Measurements from ENCODE around the gene COL4A1.
"Not testable (repeated sequence)": the region's sequence is repeated elsewhere in the genome, so short reads cannot be mapped to it uniquely, and the experiment has no call there.

Gene COL4A1

GRCh38 chr13:110128546-110128945 is 178.4 kb downstream of the COL4A1 start:
- no peak for DNase-seq

GRCh38 chr13:110127986-110128511 is 178.9 kb downstream of the COL4A1 start:
- peak; percentile 33 for DNase-seq

- peak; percentile 97 for DNase-seq
Measured at GRCh38 chr13:110126391-110126961, 180.5 kb downstream of the COL4A1 start.

GRCh38 chr13:110125613-110126272 is 181.2 kb downstream of the COL4A1 start:
- DNase-seq: no peak

- DNase-seq: no peak
Measured at GRCh38 chr13:110125157-110125556, 181.8 kb downstream of the COL4A1 start.

GRCh38 chr13:110124201-110124940 is 182.6 kb downstream of the COL4A1 start:
- DNase-seq: no peak

- no peak for DNase-seq
Measured at GRCh38 chr13:110123041-110123809, 183.7 kb downstream of the COL4A1 start.

- no peak for DNase-seq
Measured at GRCh38 chr13:110121422-110122083, 185.4 kb downstream of the COL4A1 start.

- DNase-seq: no peak
Measured at GRCh38 chr13:110119935-110120905, 186.7 kb downstream of the COL4A1 start.

GRCh38 chr13:110118106-110118505 is 188.9 kb downstream of the COL4A1 start:
- DNase-seq: no peak

- no peak for DNase-seq
Measured at GRCh38 chr13:110116072-110116487, 190.9 kb downstream of the COL4A1 start.

- no peak for DNase-seq
Measured at GRCh38 chr13:110115591-110115990, 191.4 kb downstream of the COL4A1 start.

GRCh38 chr13:110114316-110114715 is 192.6 kb downstream of the COL4A1 start:
- DNase-seq: no peak

- peak; percentile 66 for DNase-seq
Measured at GRCh38 chr13:110113284-110113764, 193.6 kb downstream of the COL4A1 start.

GRCh38 chr13:110112379-110112778 is 194.6 kb downstream of the COL4A1 start:
- DNase-seq: not testable (repeated sequence)

GRCh38 chr13:110110783-110111182 is 196.2 kb downstream of the COL4A1 start:
- DNase-seq: no peak

GRCh38 chr13:110109910-110110309 is 197.0 kb downstream of the COL4A1 start:
- DNase-seq: peak; percentile 58

- DNase-seq: no peak
Measured at GRCh38 chr13:110109140-110109783, 197.7 kb downstream of the COL4A1 start.

- peak; percentile 77 for DNase-seq
Measured at GRCh38 chr13:110108348-110109139, 198.4 kb downstream of the COL4A1 start.

All from NCI-H226 (cell line).